Measurements from ENCODE around the gene CMC1.

Gene CMC1

GRCh38 chr3:28280781-28281180 is 39.4 kb downstream of the CMC1 start:
- intact Hi-C loops (cut with DNase I; ENCODE audit: low total_unique reads) = no loop called here
- Histone ChIP-seq H3K36me3 (peaks cover 0 to 2% (median 0%) of the 10 kb centered on the region in 3 donors), H3K9me3 (no peaks in the 10 kb centered on the region), H3K27ac (no peak overlapping the region), H3K27me3 (no peaks in the 10 kb centered on the region), H3K4me3 (no peak overlapping the region), H3K4me1 (peaks cover 0 to 10% (median 0%) of the 10 kb centered on the region in 4 donors)
- DNase-seq = no peak
- no peak for TF ChIP-seq CTCF (IDR thresholded peaks at IDR 0.05)

GRCh38 chr3:28286595-28286994 is 45.2 kb downstream of the CMC1 start:
- Histone ChIP-seq H3K4me3 (no peak overlapping the region), H3K36me3 (peaks cover 0 to 5% (median 0%) of the 10 kb centered on the region in 3 donors), H3K27me3 (no peaks in the 10 kb centered on the region), H3K4me1 (no peaks in the 10 kb centered on the region), H3K9me3 (no peaks in the 10 kb centered on the region), H3K27ac (no peak overlapping the region)
- DNase-seq = no peak
- intact Hi-C loops (cut with DNase I; ENCODE audit: low total_unique reads) = no loop called here
- peak; percentile 45 to 55 for TF ChIP-seq CTCF (IDR thresholded peaks at IDR 0.05)

GRCh38 chr3:28287046-28287445 is 45.6 kb downstream of the CMC1 start:
- intact Hi-C loops (cut with DNase I; ENCODE audit: low total_unique reads) = no loop called here
- H3K4me3 ChIP-seq = no peak overlapping the region
- TF ChIP-seq CTCF (IDR thresholded peaks at IDR 0.05) = no peak
- H3K36me3 ChIP-seq = peaks cover 0 to 5% (median 0%) of the 10 kb centered on the region in 3 donors
- H3K4me1 ChIP-seq = no peaks in the 10 kb centered on the region
- no peak overlapping the region for H3K27ac ChIP-seq
- no peaks in the 10 kb centered on the region for H3K9me3 ChIP-seq
- H3K27me3 ChIP-seq = no peaks in the 10 kb centered on the region
- no peak for DNase-seq

GRCh38 chr3:28290863-28291300 is 49.5 kb downstream of the CMC1 start:
- H3K4me1 ChIP-seq = no peaks in the 10 kb centered on the region
- H3K9me3 ChIP-seq = no peaks in the 10 kb centered on the region
- peaks cover 0 to 5% (median 0%) of the 10 kb centered on the region in 3 donors for H3K36me3 ChIP-seq
- DNase-seq = no peak
- no peaks in the 10 kb centered on the region for H3K27me3 ChIP-seq
- H3K27ac ChIP-seq = no peak overlapping the region
- intact Hi-C loops (cut with DNase I; ENCODE audit: low total_unique reads) = no loop called here
- no peak overlapping the region for H3K4me3 ChIP-seq
- TF ChIP-seq CTCF (IDR thresholded peaks at IDR 0.05) = no peak

- H3K4me1 ChIP-seq = no peaks in the 10 kb centered on the region
- H3K27ac ChIP-seq = no peak overlapping the region
- intact Hi-C loops (cut with DNase I; ENCODE audit: low total_unique reads) = no loop called here
- no peaks in the 10 kb centered on the region for H3K27me3 ChIP-seq
- DNase-seq = no peak
- H3K9me3 ChIP-seq = no peaks in the 10 kb centered on the region
- H3K4me3 ChIP-seq = no peak overlapping the region
- peaks cover 0 to 5% (median 0%) of the 10 kb centered on the region in 3 donors for H3K36me3 ChIP-seq
- no peak for TF ChIP-seq CTCF (IDR thresholded peaks at IDR 0.05)
These were observed 50.2 kb downstream of the CMC1 start for GRCh38 chr3:28291577-28291976.

GRCh38 chr3:28292622-28293021 is 51.2 kb downstream of the CMC1 start:
- Histone ChIP-seq H3K36me3 (peaks cover 0 to 5% (median 0%) of the 10 kb centered on the region in 3 donors), H3K9me3 (no peaks in the 10 kb centered on the region), H3K27me3 (no peaks in the 10 kb centered on the region), H3K4me1 (no peaks in the 10 kb centered on the region), H3K27ac (no peak overlapping the region), H3K4me3 (no peak overlapping the region)
- intact Hi-C loops (cut with DNase I; ENCODE audit: low total_unique reads) = no loop called here
- no peak for TF ChIP-seq CTCF (IDR thresholded peaks at IDR 0.05)
- DNase-seq = no peak

Data from tibial artery (tissue), 4 donors.